ENCODE results near the gene GKN1. TPM values are rescaled to one million over a fixed set of nuclear protein-coding genes. Genes with fewer than 3 reads are reported as not detected.
A peak's percentile ranks its signal among the peaks of the same experiment; 100 is the strongest.

The GKN1 gene
- total and polyA plus RNA-seq, 2 experiments from 2014 or later, result not detected

DNA sequence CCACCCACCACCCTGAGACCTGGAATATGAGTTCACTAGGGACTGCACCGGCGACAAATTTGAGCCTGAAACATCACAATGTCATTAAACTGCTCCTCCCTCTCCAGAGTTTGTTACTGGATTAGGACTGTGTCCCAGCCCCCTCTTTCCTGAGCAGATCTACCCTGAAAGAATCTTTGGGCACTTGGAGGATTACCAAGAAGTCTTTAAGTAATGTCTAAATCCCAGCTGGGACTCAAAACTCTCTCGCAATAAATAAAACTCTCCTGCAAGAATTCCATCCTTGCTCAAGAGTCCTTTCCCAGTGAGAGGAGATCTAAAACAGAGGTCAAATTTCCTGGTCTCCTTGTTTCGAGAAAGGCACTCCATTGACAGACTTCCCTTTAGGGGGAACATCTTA, 42.6 kb upstream of the GKN1 start:
- Histone ChIP-seq H3K36me3 (ENCODE audit: low read depth) (no peaks in the 10 kb centered on the region), H3K4me3 (no peak overlapping the region), H3K27ac (no peak overlapping the region), H3K27me3 (replicated peaks; ENCODE audit: insufficient read depth) (no peaks in the 10 kb centered on the region; the same call in 1 of the 2 replicates), H3K4me2 (ENCODE audit: unreplicated experiment) (no peak overlapping the region), H3F3A (ENCODE audit: insufficient read depth) (peaks cover 5% of the 10 kb centered on the region; the same call in 1 of the 2 replicates), H3K9me2 (ENCODE audit: insufficient read depth) (no peaks in the 10 kb centered on the region), H3K9ac (no peak overlapping the region), H3K9me3 (ENCODE audit: low read depth) (no peaks in the 10 kb centered on the region), H4K20me1 (ENCODE audit: insufficient read depth) (no peaks in the 10 kb centered on the region), H2AFZ (no peak overlapping the region), H3K79me2 (ENCODE audit: insufficient read depth) (no peaks in the 10 kb centered on the region), H3K4me1 (ENCODE audit: insufficient read depth) (peaks cover 10% of the 10 kb centered on the region)
- DNase-seq, result peak; percentile 24
- 28 to 37% methylated on average over 4 of the region's 4 CpGs for WGBS, 2 experiments (ENCODE audit: low coverage in 1 of 2, low lambda C conversion rate in 2 of 2, missing lambda C conversion rate in 2 of 2)
- in situ Hi-C loops (cut with MboI), result no loop called here
- TF ChIP-seq EZH2 (IDR thresholded peaks at IDR 0.05; ENCODE audit: insufficient read depth, poor library complexity, severe bottlenecking), result no peak
- TF ChIP-seq EZH2phosphoT487 (IDR thresholded peaks at IDR 0.05; ENCODE audit: insufficient read depth, low read depth), result no peak

DNA sequence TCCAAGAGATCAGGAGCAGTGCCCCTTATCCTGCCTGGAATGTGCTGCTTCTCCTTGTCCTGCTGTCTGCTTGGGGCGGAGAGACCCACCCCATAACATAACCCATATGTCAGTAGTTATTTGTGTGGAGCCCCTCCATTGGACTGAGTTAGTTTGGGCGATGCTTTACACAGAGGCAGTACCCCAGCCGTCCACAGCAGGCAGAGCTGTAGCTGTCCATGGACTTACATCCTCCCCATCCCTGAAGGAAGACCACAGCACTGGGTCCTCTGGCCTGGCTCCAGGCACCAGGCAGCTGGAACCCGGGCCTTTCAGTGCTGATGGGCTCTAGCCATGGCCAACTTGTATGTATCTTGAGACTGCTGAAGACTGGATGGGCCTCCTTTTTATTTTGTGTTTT, 42.0 kb upstream of the GKN1 start:
- Histone ChIP-seq H3K4me3 (no peak overlapping the region), H3K36me3 (ENCODE audit: low read depth) (no peaks in the 10 kb centered on the region), H3K79me2 (ENCODE audit: insufficient read depth) (no peaks in the 10 kb centered on the region), H3K27me3 (replicated peaks; ENCODE audit: insufficient read depth) (no peaks in the 10 kb centered on the region), H3K4me1 (ENCODE audit: insufficient read depth) (peaks cover 16% of the 10 kb centered on the region), H3K9me2 (ENCODE audit: insufficient read depth) (no peaks in the 10 kb centered on the region), H3F3A (ENCODE audit: insufficient read depth) (peaks cover 5% of the 10 kb centered on the region; the same call in 1 of the 2 replicates), H3K27ac (no peak overlapping the region), H3K9ac (no peak overlapping the region), H2AFZ (no peak overlapping the region), H3K4me2 (ENCODE audit: unreplicated experiment) (no peak overlapping the region), H4K20me1 (ENCODE audit: insufficient read depth) (no peaks in the 10 kb centered on the region), H3K9me3 (ENCODE audit: low read depth) (no peaks in the 10 kb centered on the region)
- WGBS, 2 experiments (ENCODE audit: low coverage in 1 of 2, low lambda C conversion rate in 2 of 2, missing lambda C conversion rate in 2 of 2), result 68 to 69% methylated on average over 4 of the region's 4 CpGs
- no peak for TF ChIP-seq EZH2phosphoT487 (IDR thresholded peaks at IDR 0.05; ENCODE audit: insufficient read depth, low read depth)
- no peak for TF ChIP-seq EZH2 (IDR thresholded peaks at IDR 0.05; ENCODE audit: insufficient read depth, poor library complexity, severe bottlenecking)
- DNase-seq, result no peak
- in situ Hi-C loops (cut with MboI), result no loop called here

GRCh38 chr2:68934021-68934420, 40.4 kb upstream of the GKN1 start:
- in situ Hi-C loops (cut with MboI), result no loop called here
- H3K9ac ChIP-seq, result no peak overlapping the region
- no peaks in the 10 kb centered on the region for H3K27me3 ChIP-seq (replicated peaks; ENCODE audit: insufficient read depth)
- peaks cover 23% of the 10 kb centered on the region for H3K4me1 ChIP-seq (ENCODE audit: insufficient read depth)
- H2AFZ ChIP-seq, result no peak overlapping the region
- H3K36me3 ChIP-seq (ENCODE audit: low read depth), result no peaks in the 10 kb centered on the region
- no peak overlapping the region for H3K4me3 ChIP-seq
- no peaks in the 10 kb centered on the region for H3K79me2 ChIP-seq (ENCODE audit: insufficient read depth)
- no peak overlapping the region for H3K27ac ChIP-seq
- TF ChIP-seq EZH2 (IDR thresholded peaks at IDR 0.05; ENCODE audit: insufficient read depth, poor library complexity, severe bottlenecking), result no peak
- no peak for TF ChIP-seq EZH2phosphoT487 (IDR thresholded peaks at IDR 0.05; ENCODE audit: insufficient read depth, low read depth)
- 75 to 84% methylated on average over 3 of the region's 3 CpGs for WGBS, 2 experiments (ENCODE audit: low coverage in 1 of 2, low lambda C conversion rate in 2 of 2, missing lambda C conversion rate in 2 of 2)
- H3K4me2 ChIP-seq (ENCODE audit: unreplicated experiment), result no peak overlapping the region
- peaks cover 5% of the 10 kb centered on the region; the same call in 1 of the 2 replicates for H3F3A ChIP-seq (ENCODE audit: insufficient read depth)
- no peaks in the 10 kb centered on the region for H4K20me1 ChIP-seq (ENCODE audit: insufficient read depth)
- DNase-seq, result no peak
- H3K9me2 ChIP-seq (ENCODE audit: insufficient read depth), result no peaks in the 10 kb centered on the region
- H3K9me3 ChIP-seq (ENCODE audit: low read depth), result no peaks in the 10 kb centered on the region

DNA sequence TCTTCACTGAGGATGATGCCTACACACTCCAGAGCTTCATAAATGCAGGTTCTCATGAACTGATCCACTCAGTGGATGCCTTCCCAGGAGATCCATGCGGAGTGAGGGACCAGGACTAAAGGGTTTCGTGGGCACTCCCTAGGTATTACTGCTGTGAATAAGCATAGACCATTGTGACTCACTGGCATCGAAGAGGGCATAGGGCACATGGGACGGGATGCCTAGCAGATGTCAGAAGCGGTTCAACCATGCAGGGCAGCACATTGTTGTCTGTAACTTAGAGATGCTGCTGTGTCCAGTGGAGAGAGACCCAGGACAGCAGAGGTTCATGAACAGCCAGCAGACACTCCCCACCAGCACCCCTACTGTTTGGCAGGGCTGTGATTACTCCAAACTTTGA, 39.0 kb upstream of the GKN1 start:
- Histone ChIP-seq H4K20me1 (ENCODE audit: insufficient read depth) (no peaks in the 10 kb centered on the region), H3K36me3 (ENCODE audit: low read depth) (no peaks in the 10 kb centered on the region), H3K9me3 (ENCODE audit: low read depth) (no peaks in the 10 kb centered on the region), H3K9me2 (ENCODE audit: insufficient read depth) (no peaks in the 10 kb centered on the region), H2AFZ (no peak overlapping the region), H3K4me1 (ENCODE audit: insufficient read depth) (peaks cover 23% of the 10 kb centered on the region), H3K4me2 (ENCODE audit: unreplicated experiment) (no peak overlapping the region), H3K27ac (no peak overlapping the region), H3F3A (ENCODE audit: insufficient read depth) (peaks cover 5% of the 10 kb centered on the region; the same call in 1 of the 2 replicates), H3K79me2 (ENCODE audit: insufficient read depth) (no peaks in the 10 kb centered on the region), H3K9ac (no peak overlapping the region), H3K4me3 (no peak overlapping the region), H3K27me3 (replicated peaks; ENCODE audit: insufficient read depth) (no peaks in the 10 kb centered on the region)
- DNase-seq, result no peak
- in situ Hi-C loops (cut with MboI), result no loop called here
- 94 to 99% methylated on average over 5 of the region's 5 CpGs for WGBS, 2 experiments (ENCODE audit: low coverage in 1 of 2, low lambda C conversion rate in 2 of 2, missing lambda C conversion rate in 2 of 2)
- TF ChIP-seq EZH2phosphoT487 (IDR thresholded peaks at IDR 0.05; ENCODE audit: insufficient read depth, low read depth), result no peak
- no peak for TF ChIP-seq EZH2 (IDR thresholded peaks at IDR 0.05; ENCODE audit: insufficient read depth, poor library complexity, severe bottlenecking)

GRCh38 chr2:68936427-68936826, 38.0 kb upstream of the GKN1 start:
- Histone ChIP-seq H3K9me2 (ENCODE audit: insufficient read depth) (no peaks in the 10 kb centered on the region), H3K4me1 (ENCODE audit: insufficient read depth) (peaks cover 23% of the 10 kb centered on the region), H2AFZ (peak overlapping the region; percentile 54), H3K36me3 (ENCODE audit: low read depth) (no peaks in the 10 kb centered on the region), H3K79me2 (ENCODE audit: insufficient read depth) (no peaks in the 10 kb centered on the region), H3F3A (ENCODE audit: insufficient read depth) (peaks cover 5% of the 10 kb centered on the region; the same call in 1 of the 2 replicates), H3K27ac (no peak overlapping the region), H3K9me3 (ENCODE audit: low read depth) (no peaks in the 10 kb centered on the region), H3K9ac (no peak overlapping the region), H3K27me3 (replicated peaks; ENCODE audit: insufficient read depth) (no peaks in the 10 kb centered on the region), H4K20me1 (ENCODE audit: insufficient read depth) (no peaks in the 10 kb centered on the region), H3K4me2 (ENCODE audit: unreplicated experiment) (peak overlapping the region; percentile 34), H3K4me3 (no peak overlapping the region)
- WGBS, 2 experiments (ENCODE audit: low coverage in 1 of 2, low lambda C conversion rate in 2 of 2, missing lambda C conversion rate in 2 of 2), result 19 to 21% methylated on average over 2 of the region's 2 CpGs
- peak; percentile 70 for DNase-seq
- no peak for TF ChIP-seq EZH2 (IDR thresholded peaks at IDR 0.05; ENCODE audit: insufficient read depth, poor library complexity, severe bottlenecking)
- in situ Hi-C loops (cut with MboI), result no loop called here
